ENCODE data around the gene RUNX2. TPM values are rescaled to one million over a fixed set of nuclear protein-coding genes. Genes with fewer than 3 reads are reported as not detected.

RUNX2 gene
- total and polyA plus RNA-seq, 9 of the 15 experiments (the other 6 are each of a cell fraction or from before 2014, with no cell fraction given) = 0.29 to 1.00 (median 0.43) TPM

DNA sequence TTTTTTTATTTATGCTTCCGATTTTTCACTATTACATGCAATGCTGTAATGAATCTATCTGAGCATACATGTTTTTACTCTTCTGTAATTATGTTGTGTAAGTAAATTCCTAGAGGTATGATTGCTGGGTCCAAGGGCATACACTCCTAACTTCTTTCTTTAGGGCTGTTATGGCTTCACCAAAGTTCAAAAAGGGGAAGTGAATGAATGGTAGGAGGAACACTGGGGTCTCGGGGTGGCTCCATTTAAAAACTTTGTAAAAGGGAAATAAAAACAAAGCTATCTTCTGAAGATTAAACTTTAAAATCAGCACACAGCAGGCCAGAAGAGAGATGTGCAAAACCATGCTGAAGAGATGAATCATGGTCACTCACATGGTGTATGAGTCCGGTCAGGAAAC is 338.7 kb downstream of the RUNX2 start:
- H3K27ac ChIP-seq (ENCODE audit: extremely low read depth, low read depth, low read length) = no peak overlapping the region
- peaks cover 0 to 9% of the 10 kb centered on the region in 2 experiments; a peak in 1 of 5 replicates for H3K4me1 ChIP-seq (replicated peaks in 1 of 2; ENCODE audit: control insufficient read depth in 2 of 2, insufficient read depth in 2 of 2, low read length in 2 of 2)
- DNase-seq (ENCODE audit: extremely low read depth in 1 of 4, low spot score in 3 of 4) = no peak
- 0% methylated on average over 3 of the region's 3 CpGs for WGBS (ENCODE audit: insufficient coverage, low coverage, missing lambda C conversion rate)
- TF ChIP-seq SPI1 (IDR thresholded peaks at IDR 0.05; ENCODE audit: borderline replicate concordance, low read depth, low read length) = peak; percentile 78
- no peak for TF ChIP-seq KDM1A (IDR thresholded peaks at IDR 0.05)
- TF ChIP-seq ZNF324 (CRISPR knock-in tag; IDR thresholded peaks at IDR 0.05) = no peak
- no peak for TF ChIP-seq CAMTA2 (CRISPR knock-in tag; conservative IDR thresholded peaks at IDR 0.05)
- no peaks in the 10 kb centered on the region for H3K79me2 ChIP-seq (ENCODE audit: control insufficient read depth, insufficient read depth, low read length)
- no peaks in the 10 kb centered on the region for H4K20me1 ChIP-seq (replicated peaks; ENCODE audit: control insufficient read depth, insufficient read depth, low read length)
- H3K27me3 ChIP-seq (ENCODE audit: control insufficient read depth in 2 of 2, insufficient read depth in 2 of 2, low read length in 2 of 2) = peaks cover 32 to 57% of the 10 kb centered on the region in 2 experiments
- H3K9me3 ChIP-seq (replicated peaks; ENCODE audit: control insufficient read depth, insufficient read depth, low read depth, low read length) = no peaks in the 10 kb centered on the region
- ChIA-PET CTCF (ENCODE audit: low intra/inter-chr PET ratio) (no interaction called here), POLR2A (no interaction called here)
- ATAC-seq = no peak
- no peaks in the 10 kb centered on the region for H3K9me1 ChIP-seq (ENCODE audit: control insufficient read depth, insufficient read depth, low read length)
- intact Hi-C loops (cut with micrococcal nuclease) (no loop called here), in situ Hi-C loops (cut with MboI) (no loop called here)
- no peak overlapping the region for H3K4me3 ChIP-seq
- BruUV-seq (replicated peaks) = no TSS peak
- FAIRE-seq = no peak
- no peak overlapping the region for H3K4me2 ChIP-seq (ENCODE audit: insufficient read depth, low read length)
- H3K36me3 ChIP-seq (ENCODE audit: control insufficient read depth, insufficient read depth, low read length) = no peaks in the 10 kb centered on the region
- no peak overlapping the region for H3K9ac ChIP-seq (ENCODE audit: insufficient read depth in 1 of 2, low read depth in 2 of 2, low read length in 2 of 2)
- no peak overlapping the region for H2AFZ ChIP-seq (ENCODE audit: low read depth, low read length)

DNA sequence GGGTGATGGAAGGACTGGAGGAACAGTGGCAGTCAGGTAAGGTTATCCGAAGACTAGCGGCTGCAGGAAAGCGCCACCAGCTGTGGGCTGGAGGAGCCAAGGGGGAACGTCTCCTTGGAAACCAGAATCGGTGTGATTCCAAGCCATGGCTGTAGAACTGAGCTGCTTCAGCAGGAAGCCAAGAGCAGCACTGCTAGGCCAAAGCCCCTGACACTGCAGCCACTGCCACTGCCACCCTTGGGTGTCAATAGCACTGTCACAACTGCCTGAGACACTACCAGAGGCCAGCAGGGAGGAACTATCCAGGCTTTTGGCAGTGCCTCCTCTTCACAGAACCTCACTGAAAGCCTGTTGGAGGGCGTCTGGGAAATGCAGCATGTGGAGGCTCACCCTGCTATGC is 339.2 kb downstream of the RUNX2 start:
- Histone ChIP-seq H3K4me1 (replicated peaks in 1 of 2; ENCODE audit: control insufficient read depth in 2 of 2, insufficient read depth in 2 of 2, low read length in 2 of 2) (peaks cover 0 to 9% of the 10 kb centered on the region in 2 experiments; a peak in 1 of 5 replicates), H3K36me3 (ENCODE audit: control insufficient read depth, insufficient read depth, low read length) (no peaks in the 10 kb centered on the region), H3K9me1 (ENCODE audit: control insufficient read depth, insufficient read depth, low read length) (no peaks in the 10 kb centered on the region), H3K27ac (ENCODE audit: extremely low read depth, low read depth, low read length) (no peak overlapping the region), H3K4me3 (no peak overlapping the region), H3K9me3 (replicated peaks; ENCODE audit: control insufficient read depth, insufficient read depth, low read depth, low read length) (no peaks in the 10 kb centered on the region), H3K79me2 (ENCODE audit: control insufficient read depth, insufficient read depth, low read length) (no peaks in the 10 kb centered on the region), H2AFZ (ENCODE audit: low read depth, low read length) (no peak overlapping the region), H4K20me1 (replicated peaks; ENCODE audit: control insufficient read depth, insufficient read depth, low read length) (no peaks in the 10 kb centered on the region), H3K4me2 (ENCODE audit: insufficient read depth, low read length) (no peak overlapping the region), H3K27me3 (ENCODE audit: control insufficient read depth in 2 of 2, insufficient read depth in 2 of 2, low read length in 2 of 2) (peaks cover 29 to 53% of the 10 kb centered on the region in 2 experiments), H3K9ac (ENCODE audit: insufficient read depth in 1 of 2, low read depth in 2 of 2, low read length in 2 of 2) (no peak overlapping the region)
- no peak for TF ChIP-seq ZNF184 (CRISPR knock-in tag; IDR thresholded peaks at IDR 0.05)
- no peak for TF ChIP-seq PHB2 (IDR thresholded peaks at IDR 0.05; ENCODE audit: low read depth)
- TF ChIP-seq, protein P1, sequence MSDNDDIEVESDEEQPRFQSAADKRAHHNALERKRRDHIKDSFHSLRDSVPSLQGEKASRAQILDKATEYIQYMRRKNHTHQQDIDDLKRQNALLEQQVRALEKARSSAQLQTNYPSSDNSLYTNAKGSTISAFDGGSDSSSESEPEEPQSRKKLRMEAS (CRISPR knock-in tag; IDR thresholded peaks at IDR 0.05) = no peak
- FAIRE-seq (no peak), ATAC-seq (no peak; the same call in 2 of the 3 replicates), DNase-seq (ENCODE audit: extremely low read depth in 1 of 4, low spot score in 3 of 4) (no peak)
- intact Hi-C loops (cut with micrococcal nuclease) = no loop called here
- in situ Hi-C loops (cut with MboI) = no loop called here
- POLR2A ChIA-PET = no interaction called here
- CTCF ChIA-PET (ENCODE audit: low intra/inter-chr PET ratio) = no interaction called here
- WGBS (ENCODE audit: insufficient coverage, low coverage, missing lambda C conversion rate) = 0% methylated on average over 6 of the region's 6 CpGs
- no TSS peak for BruUV-seq (replicated peaks)

All from K562 (cell line).